GM18907 (cell line): ENCODE data around the gene USP35.

ENCODE experiments used
- ATAC-seq: cut with Tn5 transposase; IDR thresholded peaks from one replicate; pipeline ENCODE4 v1.9.1; 2021; ENCODE audit warnings: mild to moderate bottlenecking, moderate library complexity; ENCODE audit not compliant: unreplicated experiment

Gene USP35

GRCh38 chr11:78195917-78196560 lies 7.3 kb downstream of the USP35 start:
- no peak for ATAC-seq

GRCh38 chr11:78196661-78197091 lies 8.0 kb downstream of the USP35 start:
- ATAC-seq, result no peak

- no peak for ATAC-seq
These were observed 9.1 kb downstream of the USP35 start for GRCh38 chr11:78197816-78198215.

GRCh38 chr11:78199015-78199652 lies 10.4 kb downstream of the USP35 start:
- no peak for ATAC-seq

GRCh38 chr11:78199653-78200015 lies 10.9 kb downstream of the USP35 start:
- ATAC-seq, result no peak

GRCh38 chr11:78200061-78200460 lies 11.3 kb downstream of the USP35 start:
- ATAC-seq, result no peak

GRCh38 chr11:78200553-78200952 lies 11.8 kb downstream of the USP35 start:
- no peak for ATAC-seq

- ATAC-seq, result no peak
These were observed 12.5 kb downstream of the USP35 start for GRCh38 chr11:78201096-78201818.

GRCh38 chr11:78202733-78203167 lies 14.0 kb downstream of the USP35 start:
- ATAC-seq, result no peak

GRCh38 chr11:78203184-78203583 lies 14.5 kb downstream of the USP35 start:
- ATAC-seq, result no peak

- ATAC-seq, result no peak
These were observed 16.5 kb downstream of the USP35 start for GRCh38 chr11:78205256-78205655.

GRCh38 chr11:78205691-78206090 lies 17.0 kb downstream of the USP35 start:
- ATAC-seq, result no peak

GRCh38 chr11:78207532-78208256 lies 19.0 kb downstream of the USP35 start:
- ATAC-seq, result no peak

GRCh38 chr11:78208257-78209165 lies 19.8 kb downstream of the USP35 start:
- ATAC-seq, result no peak

- ATAC-seq, result no peak
These were observed 20.8 kb downstream of the USP35 start for GRCh38 chr11:78209478-78209877.

- no peak for ATAC-seq
These were observed 21.4 kb downstream of the USP35 start for GRCh38 chr11:78210000-78210608.

- ATAC-seq, result no peak
These were observed 22.8 kb downstream of the USP35 start for GRCh38 chr11:78211565-78211964.

GRCh38 chr11:78212586-78213371 lies 24.1 kb downstream of the USP35 start:
- no peak for ATAC-seq
